Vagina (tissue), 2 donors: ENCODE measurements around the gene TP53RK. TPM values are rescaled to one million over a fixed set of nuclear protein-coding genes. Genes with fewer than 3 reads are reported as not detected.

Experiments used
- DNase-seq, 2 donors: peaks; one replicate each; pipeline ENCODE4 v3.0.0-alpha.2; 2017; ENCODE audit errors: extremely low spot score in 2 of 2
- H3K27ac ChIP-seq: fragments of 200-600 bp; sonication (generic); one replicate; pipeline ENCODE4 v1.5.1; 2019
- H3K27me3 ChIP-seq: fragments of 200-600 bp; sonication (generic); one replicate; pipeline ENCODE4 v1.5.1; 2019
- H3K36me3 ChIP-seq, 2 donors: fragments of 200-600 bp; sonication (generic); one replicate each; pipeline ENCODE4 v1.5.1; 2017 to 2019
- H3K4me1 ChIP-seq: fragments of 200-600 bp; sonication (generic); one replicate; pipeline ENCODE4 v1.5.1; 2019
- H3K4me3 ChIP-seq, 2 donors: fragments of 200-600 bp; sonication (generic); 1 replicate in 1 of 2; 2 replicates in 1 of 2; pipeline ENCODE4 v1.5.1; 2016 to 2019
- H3K9me3 ChIP-seq: fragments of 200-600 bp; sonication (generic); one replicate; pipeline ENCODE4 v1.5.1; 2019
- CTCF ChIP-seq, 3 experiments: fragments of 450-650 bp in 2 of 3; fragments of 200-600 bp in 1 of 3; sonication (generic) in 1 of 3; IDR thresholded peaks; one replicate each; pipeline ENCODE4 v1.5.1; 2017 to 2019; ENCODE audit warnings: antibody characterized with exemption in 3 of 3, mild to moderate bottlenecking in 2 of 3, moderate library complexity in 2 of 3
- POLR2A ChIP-seq, 2 donors: fragments of 450-650 bp; IDR thresholded peaks; one replicate each; pipeline ENCODE4 v1.6.1; 2017; ENCODE audit warnings: antibody characterized with exemption in 2 of 2, mild to moderate bottlenecking in 2 of 2, moderate library complexity in 2 of 2
- POLR2AphosphoS5 ChIP-seq, 2 donors: sonication (generic); formaldehyde crosslinking; IDR thresholded peaks; one replicate each; pipeline ENCODE4 v1.9.0; 2017; ENCODE audit warnings: antibody characterized with exemption in 2 of 2, mild to moderate bottlenecking in 2 of 2, low read depth in 1 of 2; ENCODE audit not compliant: insufficient read depth in 1 of 2
- intact Hi-C: fragments of 100-400 bp; cut with DNase I; formaldehyde crosslinking; loops from one replicate; pipeline ENCODE4 v1.15.1; 2023
- total RNA-seq: library from RNA; depleted of rRNA; stranded (reverse); fragments of >200 nt; gene quantifications from one replicate; pipeline ENCODE4 v1.2.3, GENCODE V29; 2016

TP53RK gene
- 27.7 TPM for total RNA-seq

GRCh38 chr20:46689082-46689753, at the start of gene TP53RK:
Gene TP53RK, minus strand, starts transcription at chr20:46689444. Its CDS starts 30 bp downstream, at chr20:46689414.
- H3K4me3 ChIP-seq: peak within 1 kb of the TSS; percentile 77 to 79
- intact Hi-C loops: loop anchor here (10.0 kb wide), 1 partner anchor 124 kb away; no protein-coding TSS in a partner anchor
- peaks cover 0 to 12% of the 10 kb centered on the region in 2 donors for H3K36me3 ChIP-seq
- TF ChIP-seq CTCF (IDR thresholded peaks at IDR 0.05): peak in 1 of 3 experiments; percentile 54
- TF ChIP-seq POLR2AphosphoS5 (IDR thresholded peaks at IDR 0.05; ENCODE audit: insufficient read depth in 1 of 2, low read depth in 1 of 2): peak; percentile 93 to 96
- peak in 1 of 2 donors; percentile 77 for TF ChIP-seq POLR2A (IDR thresholded peaks at IDR 0.05)
- no peaks in the 10 kb centered on the region for H3K27me3 ChIP-seq
- peak within 1 kb of the TSS; percentile 93 for H3K27ac ChIP-seq
- H3K4me1 ChIP-seq: peaks cover 43% of the 10 kb centered on the region
- DNase-seq: peak in 1 of 2 donors; percentile 100
- no peaks in the 10 kb centered on the region for H3K9me3 ChIP-seq

- H3K27ac ChIP-seq: no peak overlapping the region
- no peaks in the 10 kb centered on the region for H3K9me3 ChIP-seq
- H3K27me3 ChIP-seq: no peaks in the 10 kb centered on the region
- intact Hi-C loops: no loop called here
- no peaks in the 10 kb centered on the region for H3K36me3 ChIP-seq
- no peaks in the 10 kb centered on the region for H3K4me1 ChIP-seq
- no peak overlapping the region for H3K4me3 ChIP-seq
- TF ChIP-seq CTCF (IDR thresholded peaks at IDR 0.05) (no peak), POLR2AphosphoS5 (IDR thresholded peaks at IDR 0.05; ENCODE audit: insufficient read depth in 1 of 2, low read depth in 1 of 2) (no peak), POLR2A (IDR thresholded peaks at IDR 0.05) (no peak)
- no peak for DNase-seq
Measured at GRCh38 chr20:46735436-46735835, 46.2 kb upstream of the TP53RK start.

GRCh38 chr20:46731770-46732169, 42.5 kb upstream of the TP53RK start:
- no peaks in the 10 kb centered on the region for H3K9me3 ChIP-seq
- intact Hi-C loops: no loop called here
- no peak overlapping the region for H3K4me3 ChIP-seq
- H3K36me3 ChIP-seq: no peaks in the 10 kb centered on the region
- no peak overlapping the region for H3K27ac ChIP-seq
- DNase-seq: no peak
- H3K4me1 ChIP-seq: no peaks in the 10 kb centered on the region
- H3K27me3 ChIP-seq: no peaks in the 10 kb centered on the region
- no peak for TF ChIP-seq CTCF (IDR thresholded peaks at IDR 0.05)
- no peak for TF ChIP-seq POLR2AphosphoS5 (IDR thresholded peaks at IDR 0.05; ENCODE audit: insufficient read depth in 1 of 2, low read depth in 1 of 2)
- no peak for TF ChIP-seq POLR2A (IDR thresholded peaks at IDR 0.05)

GRCh38 chr20:46725186-46726165, 36.2 kb upstream of the TP53RK start:
- Histone ChIP-seq H3K4me1 (no peaks in the 10 kb centered on the region), H3K27ac (no peak overlapping the region), H3K36me3 (peaks cover 0 to 10% of the 10 kb centered on the region in 2 donors), H3K4me3 (no peak overlapping the region), H3K9me3 (no peaks in the 10 kb centered on the region), H3K27me3 (no peaks in the 10 kb centered on the region)
- intact Hi-C loops: no loop called here
- TF ChIP-seq CTCF (IDR thresholded peaks at IDR 0.05): no peak
- TF ChIP-seq POLR2AphosphoS5 (IDR thresholded peaks at IDR 0.05; ENCODE audit: insufficient read depth in 1 of 2, low read depth in 1 of 2): no peak
- TF ChIP-seq POLR2A (IDR thresholded peaks at IDR 0.05): no peak
- DNase-seq: no peak
